Hippocampal formation (tissue), 2 donors: ENCODE data around the gene F12.
"Not testable (repeated sequence)": the region's sequence is repeated elsewhere in the genome, so short reads cannot be mapped to it uniquely, and the experiment has no call there.

Experiments used
- DNase-seq, 2 donors: peaks; one replicate each; lab custom pipeline; 2025; lab: John Stamatoyannopoulos, UW

Gene F12

GRCh38 chr5:177368869-177369644, 40.3 kb downstream of the F12 start:
- no peak for DNase-seq

- DNase-seq, result no peak
Observed at GRCh38 chr5:177367981-177368868, 41.1 kb downstream of the F12 start.

- no peak for DNase-seq
Observed at GRCh38 chr5:177367323-177367848, 42.0 kb downstream of the F12 start.

GRCh38 chr5:177366528-177367322, 42.6 kb downstream of the F12 start:
- no peak for DNase-seq

GRCh38 chr5:177365845-177366527, 43.4 kb downstream of the F12 start:
- DNase-seq, result no peak

GRCh38 chr5:177364159-177364962, 45.0 kb downstream of the F12 start:
- no peak for DNase-seq

- DNase-seq, result no peak
Observed at GRCh38 chr5:177363565-177363964, 45.8 kb downstream of the F12 start.

GRCh38 chr5:177362610-177363507, 46.5 kb downstream of the F12 start:
- DNase-seq, result no peak

GRCh38 chr5:177362292-177362609, 47.1 kb downstream of the F12 start:
- no peak for DNase-seq

- DNase-seq, result no peak
Observed at GRCh38 chr5:177361418-177362291, 47.7 kb downstream of the F12 start.

- not testable (repeated sequence) for DNase-seq
Observed at GRCh38 chr5:177360740-177361139, 48.6 kb downstream of the F12 start.

GRCh38 chr5:177359860-177360259, 49.5 kb downstream of the F12 start:
- DNase-seq, result no peak

- no peak for DNase-seq
Observed at GRCh38 chr5:177359451-177359851, 49.9 kb downstream of the F12 start.

- no peak for DNase-seq
Observed at GRCh38 chr5:177358370-177358819, 51.0 kb downstream of the F12 start.

- peak in 1 of 2 donors; percentile 48 for DNase-seq
Observed at GRCh38 chr5:177357459-177358351, 51.7 kb downstream of the F12 start, which contains the start of gene RGS14. Gene RGS14 (plus strand): TSS chr5:177357924. CDS start chr5:177358025, 101 bp downstream.

GRCh38 chr5:177357146-177357458, 52.3 kb downstream of the F12 start:
- DNase-seq, result no peak

- no peak for DNase-seq
Observed at GRCh38 chr5:177356746-177357145, 52.6 kb downstream of the F12 start.

- DNase-seq, result no peak
Observed at GRCh38 chr5:177355868-177356168, 53.5 kb downstream of the F12 start.
